PFSK-1 (cell line): ENCODE results near the gene PAPSS2.

Experiments used
- FOXP2 ChIP-seq: optimal IDR thresholded peaks from 2 replicates; pipeline ENCODE3; 2011; ENCODE audit warnings: borderline replicate concordance, control low read depth, inconsistent platforms; ENCODE audit not compliant: insufficient read depth; ENCODE audit errors: extremely low read length, extremely low read depth
- POLR2AphosphoS5 ChIP-seq: IDR thresholded peaks from 2 replicates; pipeline ENCODE4 v1.6.1; 2012; ENCODE audit warnings: low read depth, mild to moderate bottlenecking, control low read depth, low read length, moderate library complexity
- SIN3A ChIP-seq: IDR thresholded peaks from 2 replicates; pipeline ENCODE4 v1.6.1; 2012; ENCODE audit warnings: mild to moderate bottlenecking, low read length, moderate library complexity, borderline replicate concordance; ENCODE audit not compliant: insufficient read depth
- TAF1 ChIP-seq: IDR thresholded peaks from 2 replicates; pipeline ENCODE4 v1.6.1; 2012; ENCODE audit warnings: low read length, control low read depth, borderline replicate concordance; ENCODE audit not compliant: insufficient read depth
- TF ChIP-seq, protein P1 (sequence below), 2 experiments: IDR thresholded peaks; 2 replicates each; pipeline versions ENCODE4 v1.6.1 to v1.8.0; 2011 to 2012; ENCODE audit warnings: low read depth in 2 of 2, low read length in 2 of 2, control low read depth in 1 of 2, inconsistent platforms in 1 of 2, mild to moderate bottlenecking in 1 of 2, moderate library complexity in 1 of 2; ENCODE audit not compliant: insufficient read depth in 1 of 2

PAPSS2 gene

GRCh38 chr10:87636313-87636915 lies 23.3 kb upstream of the PAPSS2 start:
- TF ChIP-seq FOXP2 (no peak), TAF1 (no peak), SIN3A (no peak)

DNA sequence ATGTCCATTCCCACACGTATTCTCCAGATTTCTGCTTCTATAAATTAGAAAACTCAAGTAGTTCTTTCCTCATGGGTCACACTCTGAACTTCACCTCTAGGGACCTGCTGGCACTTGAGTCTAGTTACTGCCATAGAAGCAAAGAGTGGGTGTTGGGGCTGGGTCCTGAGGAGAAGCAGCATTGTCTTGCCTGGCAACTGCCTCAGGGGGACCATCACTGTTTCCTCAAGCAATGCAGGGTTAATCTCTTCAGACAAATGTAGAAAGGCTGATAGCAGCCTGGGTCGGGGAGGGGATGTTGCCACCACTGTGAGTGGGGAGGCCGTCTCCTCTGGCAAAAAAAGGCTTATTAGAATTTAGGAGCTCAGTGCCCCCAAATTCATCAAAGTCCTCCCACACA lies 20.2 kb upstream of the PAPSS2 start:
- TF ChIP-seq SIN3A: no peak

DNA sequence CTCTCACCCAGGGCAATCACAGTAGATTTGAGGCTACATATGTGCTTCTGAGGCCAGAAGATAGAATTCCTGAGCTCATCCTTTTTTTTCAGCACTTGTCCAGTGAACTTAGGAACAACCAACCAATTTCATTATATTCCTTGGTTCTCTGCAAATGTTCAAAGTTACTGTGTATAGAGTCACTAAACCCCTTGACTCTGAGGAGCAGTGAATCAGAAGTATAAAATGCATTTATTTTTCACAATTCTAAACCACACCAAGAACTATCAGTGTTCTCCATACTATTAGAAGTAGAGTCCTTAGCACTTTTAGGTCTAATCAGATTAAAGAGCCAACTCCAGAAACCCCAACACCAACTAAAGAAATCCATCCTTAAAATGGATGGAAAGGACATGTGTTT lies 19.6 kb upstream of the PAPSS2 start:
- TF ChIP-seq, protein P1, sequence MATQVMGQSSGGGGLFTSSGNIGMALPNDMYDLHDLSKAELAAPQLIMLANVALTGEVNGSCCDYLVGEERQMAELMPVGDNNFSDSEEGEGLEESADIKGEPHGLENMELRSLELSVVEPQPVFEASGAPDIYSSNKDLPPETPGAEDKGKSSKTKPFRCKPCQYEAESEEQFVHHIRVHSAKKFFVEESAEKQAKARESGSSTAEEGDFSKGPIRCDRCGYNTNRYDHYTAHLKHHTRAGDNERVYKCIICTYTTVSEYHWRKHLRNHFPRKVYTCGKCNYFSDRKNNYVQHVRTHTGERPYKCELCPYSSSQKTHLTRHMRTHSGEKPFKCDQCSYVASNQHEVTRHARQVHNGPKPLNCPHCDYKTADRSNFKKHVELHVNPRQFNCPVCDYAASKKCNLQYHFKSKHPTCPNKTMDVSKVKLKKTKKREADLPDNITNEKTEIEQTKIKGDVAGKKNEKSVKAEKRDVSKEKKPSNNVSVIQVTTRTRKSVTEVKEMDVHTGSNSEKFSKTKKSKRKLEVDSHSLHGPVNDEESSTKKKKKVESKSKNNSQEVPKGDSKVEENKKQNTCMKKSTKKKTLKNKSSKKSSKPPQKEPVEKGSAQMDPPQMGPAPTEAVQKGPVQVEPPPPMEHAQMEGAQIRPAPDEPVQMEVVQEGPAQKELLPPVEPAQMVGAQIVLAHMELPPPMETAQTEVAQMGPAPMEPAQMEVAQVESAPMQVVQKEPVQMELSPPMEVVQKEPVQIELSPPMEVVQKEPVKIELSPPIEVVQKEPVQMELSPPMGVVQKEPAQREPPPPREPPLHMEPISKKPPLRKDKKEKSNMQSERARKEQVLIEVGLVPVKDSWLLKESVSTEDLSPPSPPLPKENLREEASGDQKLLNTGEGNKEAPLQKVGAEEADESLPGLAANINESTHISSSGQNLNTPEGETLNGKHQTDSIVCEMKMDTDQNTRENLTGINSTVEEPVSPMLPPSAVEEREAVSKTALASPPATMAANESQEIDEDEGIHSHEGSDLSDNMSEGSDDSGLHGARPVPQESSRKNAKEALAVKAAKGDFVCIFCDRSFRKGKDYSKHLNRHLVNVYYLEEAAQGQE (IDR thresholded peaks at IDR 0.05; ENCODE audit: insufficient read depth in 1 of 2, low read depth in 2 of 2, low read length in 2 of 2): no peak
- no peak for TF ChIP-seq SIN3A
- no peak for TF ChIP-seq FOXP2
- no peak for TF ChIP-seq TAF1
- TF ChIP-seq POLR2AphosphoS5: no peak

GRCh38 chr10:87642486-87642885 lies 17.2 kb upstream of the PAPSS2 start:
- TF ChIP-seq SIN3A: no peak
- no peak for TF ChIP-seq TAF1
- TF ChIP-seq FOXP2: no peak
- TF ChIP-seq, protein P1 (IDR thresholded peaks at IDR 0.05; ENCODE audit: insufficient read depth in 1 of 2, low read depth in 2 of 2, low read length in 2 of 2): no peak
- TF ChIP-seq POLR2AphosphoS5: no peak

DNA sequence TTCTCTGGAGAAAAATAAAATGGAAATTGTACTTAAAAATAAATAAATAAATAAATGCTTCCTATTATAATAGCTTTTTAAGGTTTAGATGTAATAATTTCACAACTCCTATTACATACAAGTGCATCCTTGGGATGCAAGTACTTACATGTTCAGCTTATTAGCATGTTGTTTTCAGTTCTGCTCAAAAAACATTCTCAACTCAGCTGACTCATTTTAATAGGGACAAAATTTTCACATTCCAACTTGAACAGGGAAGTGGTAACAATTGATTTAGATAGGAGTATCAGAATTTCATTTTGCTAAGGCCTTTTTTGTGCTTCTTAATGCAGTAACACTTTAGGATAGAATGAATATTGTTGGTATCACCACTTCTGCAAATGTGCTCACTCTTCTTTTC lies 16.7 kb upstream of the PAPSS2 start:
- TF ChIP-seq TAF1: no peak
- no peak for TF ChIP-seq POLR2AphosphoS5

- TF ChIP-seq FOXP2: no peak
- TF ChIP-seq TAF1: no peak
- no peak for TF ChIP-seq POLR2AphosphoS5
- no peak for TF ChIP-seq SIN3A
- TF ChIP-seq, protein P1 (IDR thresholded peaks at IDR 0.05; ENCODE audit: insufficient read depth in 1 of 2, low read depth in 2 of 2, low read length in 2 of 2): no peak
These were observed 15.8 kb upstream of the PAPSS2 start for GRCh38 chr10:87643920-87644319.

DNA sequence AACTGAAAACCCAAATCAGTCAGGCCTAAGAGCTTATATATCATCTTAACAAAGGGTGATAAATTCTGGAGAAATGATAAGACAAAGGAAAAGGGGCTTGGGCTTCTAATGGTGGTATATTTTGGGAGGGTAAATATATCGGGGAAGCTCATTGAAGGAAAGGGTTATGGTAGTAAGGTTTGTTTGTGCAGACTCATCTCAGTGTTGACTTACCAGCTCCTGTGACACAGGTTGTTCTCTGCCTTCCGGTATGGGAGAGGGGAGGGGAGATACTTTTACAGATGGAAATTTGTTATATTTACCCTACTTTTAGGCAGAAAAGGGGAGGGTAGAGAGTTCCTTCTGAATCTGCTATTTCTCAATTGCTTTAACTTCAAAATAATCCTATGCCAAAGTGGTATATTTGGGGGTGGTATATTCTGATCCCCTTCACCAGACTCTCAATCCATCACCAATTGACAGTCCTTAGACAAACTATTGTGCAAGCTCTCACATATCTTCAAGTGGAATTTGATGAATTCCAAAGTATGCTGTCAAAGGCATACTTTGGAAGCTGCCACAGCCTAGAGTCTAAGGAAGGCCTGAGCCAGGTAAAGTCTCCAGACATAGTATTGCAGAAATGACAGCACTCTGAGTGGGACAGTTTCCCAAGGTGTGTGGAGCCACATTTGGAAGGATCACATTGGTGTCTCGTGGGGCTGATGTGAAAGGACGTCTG lies 13.3 kb upstream of the PAPSS2 start:
- no peak for TF ChIP-seq POLR2AphosphoS5
- TF ChIP-seq SIN3A: no peak
- TF ChIP-seq TAF1: no peak
- no peak for TF ChIP-seq FOXP2
